GM18951 (cell line): Measurements from ENCODE around the gene SMARCC1.
"Not testable (repeated sequence)": the region's sequence is repeated elsewhere in the genome, so short reads cannot be mapped to it uniquely, and the experiment has no call there.

Source experiments
- POLR2A ChIP-seq: IDR thresholded peaks from 4 replicates; pipeline ENCODE4 v1.6.1; 2011; ENCODE audit warnings: mild to moderate bottlenecking; ENCODE audit not compliant: insufficient read length, insufficient read depth; ENCODE audit errors: extremely low read depth
- in situ Hi-C: fragments of 300-500 bp; cut with MboI; formaldehyde crosslinking; loops from one replicate; pipeline ENCODE4 v1.12.0; 2022; ENCODE audit warnings: low sequenced_read_pairs, mixed read lengths, inconsistent platforms; ENCODE audit not compliant: unreplicated experiment

The SMARCC1 gene

DNA sequence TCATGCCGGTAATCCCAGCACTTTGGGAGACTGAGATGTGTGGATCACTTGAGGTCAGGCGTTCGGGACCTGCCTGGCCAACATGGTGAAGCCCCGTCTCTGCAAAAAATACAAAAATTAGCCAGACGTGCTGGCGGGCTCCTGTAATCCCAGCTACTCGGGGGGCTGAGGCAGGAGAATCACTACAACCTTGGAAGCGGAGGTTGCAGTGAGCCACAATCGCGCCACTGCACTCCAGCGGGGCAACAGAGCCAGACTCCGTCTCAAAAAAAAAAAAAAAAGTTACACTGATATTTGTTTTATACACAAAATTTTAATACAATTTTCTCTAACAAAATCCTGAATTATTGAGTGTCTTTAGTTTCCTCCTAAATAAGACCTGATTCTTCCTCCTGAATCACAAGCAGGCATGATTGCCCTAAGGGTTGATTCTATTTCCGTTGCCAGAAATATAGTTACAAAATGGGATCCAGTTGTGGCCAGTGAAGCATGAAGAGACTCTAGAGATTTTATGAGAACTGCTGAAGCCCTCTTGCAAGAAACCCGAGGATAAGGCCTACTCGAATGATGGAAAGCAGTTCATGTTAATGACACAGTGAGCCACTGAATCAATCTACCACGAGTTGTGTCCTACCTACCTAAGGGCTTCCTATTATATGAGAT, 9.6 kb upstream of the SMARCC1 start:
- in situ Hi-C loops: no loop called here
- TF ChIP-seq POLR2A: no peak

DNA sequence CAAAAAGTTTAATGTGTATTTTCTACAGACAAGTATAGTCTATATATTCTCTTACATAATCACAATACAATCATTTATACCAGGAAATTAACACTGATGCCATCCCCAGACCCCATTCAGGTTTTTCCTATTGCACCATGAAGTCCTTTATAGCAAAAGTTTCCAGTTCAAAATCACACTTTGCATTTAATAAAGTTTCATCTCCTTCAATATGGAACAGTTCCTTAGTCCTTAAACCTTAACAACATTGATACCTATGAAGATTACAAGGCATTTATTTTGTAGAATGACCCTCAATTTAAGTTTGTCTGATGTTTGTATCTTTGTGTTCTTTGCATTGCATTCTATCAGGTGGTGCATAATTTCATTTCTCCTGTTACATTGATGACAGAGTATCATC, 2.0 kb upstream of the SMARCC1 start:
- in situ Hi-C loops: no loop called here
- no peak for TF ChIP-seq POLR2A

DNA sequence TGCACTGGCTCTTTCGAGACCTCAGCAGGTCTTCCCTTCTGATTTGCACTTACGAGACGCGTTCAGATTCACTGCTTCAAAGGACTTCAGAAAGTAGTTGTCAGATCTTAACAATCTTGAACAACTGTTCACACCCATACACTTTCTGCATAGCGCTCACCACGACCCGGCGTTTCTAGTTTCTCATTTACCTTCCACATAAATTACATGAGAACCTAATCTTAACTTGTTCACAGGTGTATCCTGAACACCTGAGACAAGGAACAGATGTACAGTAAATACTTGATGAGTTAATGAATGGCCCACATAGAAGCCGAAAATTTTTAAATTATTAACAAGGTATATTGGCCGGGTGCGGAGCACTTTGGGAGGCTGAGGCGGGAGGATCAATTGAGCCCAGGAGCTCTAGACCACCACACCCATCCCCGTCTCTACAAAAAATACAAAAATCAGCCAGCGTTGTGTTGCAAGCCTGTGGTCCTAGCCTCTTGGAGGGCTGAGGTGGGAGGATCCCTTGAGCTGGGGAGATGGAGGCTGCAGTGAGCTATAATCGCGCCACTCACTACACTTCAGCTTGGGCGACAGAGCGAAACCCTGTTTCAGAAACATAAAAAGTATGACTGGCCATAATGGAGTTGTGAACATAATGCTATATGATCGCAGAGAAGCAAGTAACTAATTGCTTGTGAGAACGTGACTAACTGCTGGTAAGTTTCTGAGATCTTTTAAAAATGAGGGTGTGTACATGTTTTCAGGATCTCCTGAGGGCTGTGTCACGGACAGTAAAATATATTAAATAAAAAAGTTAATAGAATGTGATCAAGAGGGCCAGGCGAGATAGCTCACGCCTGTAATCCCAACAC, 984 bp upstream of the SMARCC1 start:
- in situ Hi-C loops: no loop called here
- TF ChIP-seq POLR2A: peak; percentile 22

DNA sequence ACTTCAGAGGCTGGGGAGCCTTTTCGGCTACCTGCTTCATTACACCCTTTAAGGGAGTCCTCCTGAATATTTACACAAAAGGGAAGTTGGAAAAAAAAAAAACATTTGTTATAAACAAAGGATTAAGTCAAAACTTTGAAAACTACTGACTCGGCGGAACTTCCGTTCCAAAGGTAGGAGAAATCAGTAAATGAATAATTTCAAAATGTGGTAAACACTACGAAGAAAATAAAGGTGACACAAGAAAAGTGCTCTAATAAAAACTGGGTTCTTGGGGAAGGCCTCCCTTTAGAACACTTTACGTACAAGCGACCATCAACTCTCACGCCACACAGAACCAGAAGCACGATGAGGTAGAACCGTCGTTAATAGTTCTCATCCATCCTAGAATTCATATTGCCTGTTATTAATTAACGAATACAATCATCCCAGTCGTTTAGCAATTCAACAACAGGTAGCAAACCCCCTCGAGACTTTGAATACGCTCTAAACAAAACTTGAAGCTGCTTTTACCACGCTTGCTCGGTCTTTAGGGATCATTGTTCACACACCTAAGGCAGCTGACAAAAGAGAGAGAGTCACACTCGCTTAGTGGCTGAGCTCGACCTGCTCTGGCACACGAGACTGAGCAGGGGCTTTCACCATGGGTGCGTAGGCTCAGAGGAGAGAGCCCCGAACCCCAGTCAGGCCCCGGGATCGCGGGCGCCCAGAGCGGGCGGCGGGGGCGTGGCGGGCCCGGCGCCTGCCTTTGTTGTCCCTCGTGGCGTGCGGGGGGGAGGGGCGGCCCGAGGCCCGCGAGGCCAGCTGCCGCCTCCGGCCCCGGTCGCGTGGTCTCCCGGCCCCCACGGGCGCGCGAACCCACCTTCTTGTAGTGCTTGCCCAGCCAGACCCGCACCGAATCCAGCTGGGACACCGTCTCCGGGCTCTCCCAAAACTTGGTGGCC, 680 bp downstream of the SMARCC1 start:
- in situ Hi-C loops: no loop called here

DNA sequence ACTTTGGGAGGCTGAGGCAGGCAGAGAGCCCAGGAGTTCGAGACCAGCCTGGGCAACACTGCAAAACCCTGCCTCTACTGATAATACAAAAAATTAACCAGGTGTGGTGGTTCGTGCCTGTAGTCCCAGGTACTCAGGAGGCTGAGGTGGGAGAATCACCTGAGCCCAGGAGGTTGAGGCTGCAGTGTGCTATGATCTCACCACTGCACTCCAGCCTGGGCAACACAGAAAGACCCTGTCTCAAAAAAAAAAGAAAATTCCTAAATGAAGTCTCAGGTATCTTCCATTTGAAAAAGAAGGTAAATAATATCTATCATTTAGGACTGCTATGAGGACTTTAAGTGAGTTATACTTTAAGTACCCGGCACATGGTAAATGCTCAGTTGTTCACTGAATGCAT, 2.9 kb downstream of the SMARCC1 start:
- TF ChIP-seq POLR2A: no peak
- in situ Hi-C loops: no loop called here

More for the DNA sequence above, 680 bp downstream of the SMARCC1 start:
- TF ChIP-seq POLR2A: no peak

DNA sequence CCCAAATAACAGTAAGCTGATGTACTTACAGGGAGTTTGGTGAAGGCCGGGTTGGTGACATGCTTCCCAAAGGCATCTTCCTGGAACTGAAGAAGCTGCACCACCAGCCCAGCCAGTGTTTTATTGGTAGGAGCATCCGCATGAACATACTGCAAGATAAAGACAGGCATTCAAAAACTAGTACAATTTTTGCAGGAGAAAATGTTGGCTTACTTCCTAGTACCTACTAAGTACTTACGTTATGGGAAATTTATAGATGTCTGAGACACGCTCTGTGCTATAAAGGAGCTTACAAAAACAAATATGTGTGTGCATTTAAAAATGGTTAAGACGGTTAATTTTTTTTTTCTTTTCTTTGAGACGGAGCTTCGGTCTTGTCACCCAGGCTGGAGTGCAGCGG, 8.9 kb downstream of the SMARCC1 start:
- TF ChIP-seq POLR2A: no peak
- in situ Hi-C loops: no loop called here

DNA sequence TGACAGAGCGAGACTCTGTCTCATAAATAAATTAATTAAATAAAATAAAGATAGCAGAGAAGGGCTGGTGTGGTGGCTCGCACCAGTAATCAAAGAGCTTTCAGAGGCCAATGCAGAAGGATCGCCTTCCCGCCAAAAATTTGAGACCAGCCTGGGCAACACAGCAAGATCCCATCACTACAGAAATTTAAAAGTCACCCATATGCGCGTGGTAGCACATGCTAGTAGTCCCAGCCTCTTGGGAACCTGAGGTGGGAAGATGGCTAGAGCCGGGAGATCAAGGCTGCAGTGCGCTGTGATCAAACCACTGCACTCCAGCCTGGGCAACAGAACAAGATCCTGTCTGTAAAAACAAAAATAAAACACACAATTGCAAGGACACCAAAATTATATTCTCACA, 9.6 kb downstream of the SMARCC1 start:
- no peak for TF ChIP-seq POLR2A
- in situ Hi-C loops: no loop called here

DNA sequence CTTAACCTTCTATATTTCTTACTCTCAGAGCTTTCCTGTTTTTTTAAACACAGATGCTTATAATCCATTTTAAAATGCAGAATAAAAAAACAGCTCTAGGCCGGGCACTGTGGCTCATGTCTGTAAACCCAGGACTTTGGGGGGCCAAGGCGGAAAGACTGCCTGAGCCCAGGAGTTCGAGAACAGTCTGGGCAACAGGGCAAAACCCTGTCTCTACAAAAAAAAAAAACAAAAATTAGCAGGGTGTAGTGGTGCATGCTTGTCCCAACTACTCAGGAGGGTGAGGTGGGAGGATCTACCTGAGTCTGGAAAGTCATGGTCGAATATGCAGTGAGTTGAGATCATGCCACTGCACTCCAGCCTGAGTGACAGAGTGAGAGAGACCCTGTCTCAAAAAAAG, 15.5 kb downstream of the SMARCC1 start:
- in situ Hi-C loops: no loop called here
- TF ChIP-seq POLR2A: no peak

DNA sequence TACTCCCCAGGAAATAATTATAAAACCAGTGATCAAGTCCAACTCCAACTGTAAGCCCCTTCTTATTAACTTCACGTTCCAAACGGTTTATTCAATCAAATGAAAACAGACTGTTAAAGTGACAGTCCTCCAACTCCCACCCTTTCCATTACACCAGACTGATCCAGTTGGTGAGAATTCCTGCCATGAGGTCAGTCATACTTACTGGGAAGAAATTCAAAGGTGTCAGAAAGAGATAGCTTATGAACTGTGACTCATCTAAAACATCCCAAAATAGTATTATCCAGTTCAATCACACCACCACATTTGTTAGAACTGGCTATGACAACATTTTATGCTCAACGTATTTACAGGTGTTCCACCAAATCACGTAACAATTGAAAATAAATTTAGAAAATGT, 19.5 kb downstream of the SMARCC1 start:
- in situ Hi-C loops: no loop called here

DNA sequence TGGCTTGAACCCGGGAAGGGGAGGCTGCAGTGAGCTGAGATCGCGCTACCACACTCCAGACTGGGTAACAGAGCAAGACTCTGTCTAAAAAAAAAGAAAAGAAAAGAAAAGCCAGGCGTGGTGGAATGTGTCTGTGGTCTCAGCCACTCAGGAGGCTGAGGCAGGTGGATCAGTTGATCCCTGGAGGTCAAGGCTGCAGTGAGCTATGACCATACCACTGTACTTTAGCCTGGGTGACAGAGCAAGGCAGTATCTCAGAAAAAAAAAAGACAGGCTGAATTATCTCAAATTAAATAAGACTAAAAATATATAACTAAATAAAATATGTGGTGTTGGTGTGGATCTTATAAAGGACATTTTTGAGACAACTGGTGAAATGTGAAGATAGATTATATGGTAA, 20.6 kb downstream of the SMARCC1 start:
- no peak for TF ChIP-seq POLR2A
- in situ Hi-C loops: no loop called here

More for the DNA sequence above, 19.5 kb downstream of the SMARCC1 start:
- TF ChIP-seq POLR2A: no peak

DNA sequence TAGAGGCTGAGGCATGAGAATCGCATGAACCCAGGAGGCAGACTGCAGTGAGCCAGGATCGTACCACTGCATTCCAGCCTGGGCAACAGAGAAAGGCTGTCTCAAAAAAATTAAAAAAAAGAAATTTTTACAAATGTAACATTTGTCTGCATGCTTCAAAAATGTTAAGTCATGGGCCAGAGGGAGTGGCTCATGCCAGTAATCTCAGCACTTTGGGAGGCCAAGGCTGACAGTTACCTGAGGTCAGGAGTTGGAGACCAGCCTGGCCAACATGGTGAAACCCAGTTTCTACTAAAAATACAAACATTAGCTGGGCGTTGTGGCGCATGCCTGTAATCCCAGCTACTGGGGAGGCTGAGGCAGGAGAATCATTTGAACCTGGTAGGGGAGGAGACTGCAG, 21.5 kb downstream of the SMARCC1 start:
- in situ Hi-C loops: not testable (repeated sequence)

DNA sequence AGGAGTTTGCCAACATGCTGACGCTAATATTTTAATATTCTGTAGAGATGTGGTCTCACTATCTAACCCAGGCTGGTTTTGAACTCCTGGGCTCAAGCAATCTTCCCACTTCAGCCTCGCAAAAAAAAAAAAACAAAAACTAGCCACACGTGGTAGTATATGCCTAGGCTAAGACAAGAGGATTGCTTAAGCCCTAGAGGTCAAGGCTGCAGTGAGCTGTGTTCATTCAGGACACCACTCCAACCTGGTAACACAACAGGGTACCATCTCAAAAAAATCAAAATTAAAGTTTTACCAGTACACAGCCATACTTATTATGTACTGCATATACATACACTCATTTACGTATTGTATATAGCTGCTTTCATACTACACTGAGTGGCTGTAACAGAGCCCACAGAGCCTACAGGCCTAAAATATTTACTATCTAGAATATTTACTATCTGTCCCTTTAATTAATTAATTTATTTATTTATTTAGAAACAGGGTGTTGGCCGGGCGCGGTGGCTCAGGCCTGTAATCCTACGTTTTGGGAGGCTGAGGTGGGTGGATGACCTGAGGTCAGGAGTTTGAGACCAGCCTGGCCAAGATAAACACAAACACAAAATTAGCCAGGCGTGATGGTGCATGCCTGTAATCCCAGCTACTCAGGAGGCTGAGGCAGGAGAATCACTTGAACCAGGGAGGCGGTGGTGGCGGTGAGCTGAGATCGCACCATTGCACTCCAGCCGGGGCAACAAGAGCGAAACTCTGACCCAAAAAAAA, 23.2 kb downstream of the SMARCC1 start:
- in situ Hi-C loops: no loop called here
- TF ChIP-seq POLR2A: no peak
